SIG-M5 treated with dmso at 0.1 percent for 504 hours (cell line): ENCODE results near the gene PAX2.

ENCODE experiments used
- DNase-seq: peaks from one replicate; lab custom pipeline; 2025; ENCODE audit not compliant: unreplicated experiment; lab: John Stamatoyannopoulos, UW

PAX2 gene

GRCh38 chr10:100873827-100874326 lies 128.5 kb downstream of the PAX2 start:
- DNase-seq: no peak

GRCh38 chr10:100874702-100875483 lies 129.5 kb downstream of the PAX2 start:
- no peak for DNase-seq

GRCh38 chr10:100875484-100876166 lies 130.2 kb downstream of the PAX2 start:
- DNase-seq: no peak

- no peak for DNase-seq
These were observed 131.4 kb downstream of the PAX2 start for GRCh38 chr10:100876585-100877460.

DNA sequence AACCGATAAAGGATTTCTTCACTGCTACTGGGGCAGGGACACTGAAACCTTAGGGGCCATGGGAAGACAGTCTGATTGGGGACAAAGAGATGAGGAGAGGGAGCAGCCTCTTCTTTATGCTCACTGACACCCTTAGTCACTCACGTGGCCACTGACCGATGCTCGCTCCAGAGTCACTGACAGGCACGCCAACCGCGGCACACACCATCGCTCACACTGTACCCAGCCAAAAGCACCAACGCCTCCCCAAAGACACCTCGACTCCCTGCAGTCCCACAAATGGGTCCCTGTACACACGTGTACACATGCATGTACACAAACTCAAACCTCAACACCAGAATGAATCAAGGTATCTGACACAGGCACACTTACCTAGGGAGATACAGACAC lies 132.1 kb downstream of the PAX2 start:
- DNase-seq: no peak

- DNase-seq: peak; percentile 65
These were observed 133.0 kb downstream of the PAX2 start for GRCh38 chr10:100878291-100878910.
